HEK293 (cell line): ENCODE measurements around the gene KIF23.

ENCODE experiments used
- CTCF ChIP-seq: fragments of 450-650 bp; formaldehyde crosslinking; IDR thresholded peaks from 2 replicates; pipeline ENCODE4 v1.5.1; 2016; ENCODE audit warnings: missing biosample characterization, missing genetic modification characterization
- MZF1 ChIP-seq: fragments of 450-650 bp; formaldehyde crosslinking; IDR thresholded peaks from 2 replicates; pipeline ENCODE4 v1.5.1; 2017; ENCODE audit warnings: missing biosample characterization, missing genetic modification characterization, borderline replicate concordance
- PATZ1 ChIP-seq: fragments of 450-650 bp; formaldehyde crosslinking; IDR thresholded peaks from 2 replicates; pipeline ENCODE4 v1.5.1; 2016; ENCODE audit warnings: missing biosample characterization, missing genetic modification characterization
- REPIN1 ChIP-seq: fragments of 450-650 bp; formaldehyde crosslinking; IDR thresholded peaks from 2 replicates; pipeline ENCODE4 v1.5.1; 2017; ENCODE audit warnings: missing biosample characterization, missing genetic modification characterization, low read depth
- SP2 ChIP-seq: fragments of 450-650 bp; formaldehyde crosslinking; IDR thresholded peaks from 2 replicates; pipeline ENCODE4 v1.5.1; 2016; ENCODE audit warnings: missing biosample characterization, missing genetic modification characterization
- TCF7L2 ChIP-seq: IDR thresholded peaks from 2 replicates; pipeline ENCODE4 v1.6.1; 2011; ENCODE audit warnings: low read depth, mild to moderate bottlenecking, inconsistent platforms, low read length, moderate library complexity, borderline replicate concordance
- YY1 ChIP-seq: fragments of 450-650 bp; formaldehyde crosslinking; IDR thresholded peaks from 2 replicates; pipeline ENCODE4 v1.5.1; 2018; ENCODE audit warnings: missing biosample characterization, missing genetic modification characterization
- ZFP3 ChIP-seq: fragments of 450-650 bp; formaldehyde crosslinking; IDR thresholded peaks from 2 replicates; pipeline ENCODE4 v1.5.1; 2016; ENCODE audit warnings: low read depth, missing biosample characterization, missing genetic modification characterization
- ZNF274 ChIP-seq, 2 experiments: fragments of 200-500 bp in 1 of 2; fragments of 450-650 bp in 1 of 2; sonication (Bioruptor generic) in 1 of 2; formaldehyde crosslinking in 1 of 2; IDR thresholded peaks; 2 replicates each; pipeline versions ENCODE4 v1.5.1 to v1.6.1; 2014 to 2016; ENCODE audit warnings: borderline replicate concordance in 1 of 2, inconsistent platforms in 1 of 2, low read length in 1 of 2, missing biosample characterization in 1 of 2, missing genetic modification characterization in 1 of 2
- ZNF341 ChIP-seq: fragments of 450-650 bp; formaldehyde crosslinking; IDR thresholded peaks from 2 replicates; pipeline ENCODE4; 2016; ENCODE audit warnings: low read depth, missing biosample characterization, missing genetic modification characterization
- ZNF426 ChIP-seq: fragments of 450-650 bp; formaldehyde crosslinking; IDR thresholded peaks from 2 replicates; pipeline ENCODE4 v1.5.1; 2017; ENCODE audit warnings: missing biosample characterization, missing genetic modification characterization, mild to moderate bottlenecking, inconsistent platforms, moderate library complexity
- ZNF530 ChIP-seq: fragments of 450-650 bp; formaldehyde crosslinking; IDR thresholded peaks from 2 replicates; pipeline ENCODE4 v1.5.1; 2016; ENCODE audit warnings: low read depth, missing biosample characterization, missing genetic modification characterization
- ZNF785 ChIP-seq: fragments of 450-650 bp; formaldehyde crosslinking; IDR thresholded peaks from 2 replicates; pipeline ENCODE4 v1.5.1; 2016; ENCODE audit warnings: missing biosample characterization, missing genetic modification characterization
- TF ChIP-seq, protein P1 (sequence below): fragments of 450-650 bp; formaldehyde crosslinking; IDR thresholded peaks from 2 replicates; pipeline ENCODE4 v1.5.1; 2016; ENCODE audit warnings: missing biosample characterization, missing genetic modification characterization, borderline replicate concordance

DNA sequence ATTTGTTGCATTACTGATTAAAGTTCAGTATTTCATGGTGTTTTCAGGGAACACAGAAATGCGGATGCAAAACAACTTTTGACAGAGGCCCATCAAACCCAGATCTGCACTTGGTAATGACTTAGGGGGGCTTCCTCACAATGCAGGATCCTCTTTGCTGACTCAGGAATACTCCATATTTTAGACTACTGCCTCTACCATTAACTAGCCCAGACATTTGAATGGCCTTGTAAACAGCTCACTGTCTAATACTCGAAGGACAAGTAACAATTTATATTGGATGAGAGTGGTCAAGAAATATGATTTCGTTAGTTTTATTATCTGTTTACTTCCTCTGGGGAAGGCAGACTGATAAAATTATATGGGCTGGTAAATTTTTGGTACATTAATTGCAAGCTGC is 9.0 kb upstream of the KIF23 start:
- no peak for TF ChIP-seq TCF7L2
- no peak for TF ChIP-seq CTCF (tag by site-specific recombination)
- TF ChIP-seq ZNF785 (tag by site-specific recombination), result no peak
- no peak for TF ChIP-seq ZNF530 (tag by site-specific recombination)
- no peak for TF ChIP-seq REPIN1 (tag by site-specific recombination)
- TF ChIP-seq YY1 (tag by site-specific recombination), result no peak
- no peak for TF ChIP-seq ZNF426 (tag by site-specific recombination)
- no peak for TF ChIP-seq ZNF274 (IDR thresholded peaks at IDR 0.05; ENCODE audit: low read length)
- TF ChIP-seq ZNF274 (tag by site-specific recombination; IDR thresholded peaks at IDR 0.05; ENCODE audit: borderline replicate concordance), result no peak
- no peak for TF ChIP-seq ZFP3
- TF ChIP-seq, protein P1, sequence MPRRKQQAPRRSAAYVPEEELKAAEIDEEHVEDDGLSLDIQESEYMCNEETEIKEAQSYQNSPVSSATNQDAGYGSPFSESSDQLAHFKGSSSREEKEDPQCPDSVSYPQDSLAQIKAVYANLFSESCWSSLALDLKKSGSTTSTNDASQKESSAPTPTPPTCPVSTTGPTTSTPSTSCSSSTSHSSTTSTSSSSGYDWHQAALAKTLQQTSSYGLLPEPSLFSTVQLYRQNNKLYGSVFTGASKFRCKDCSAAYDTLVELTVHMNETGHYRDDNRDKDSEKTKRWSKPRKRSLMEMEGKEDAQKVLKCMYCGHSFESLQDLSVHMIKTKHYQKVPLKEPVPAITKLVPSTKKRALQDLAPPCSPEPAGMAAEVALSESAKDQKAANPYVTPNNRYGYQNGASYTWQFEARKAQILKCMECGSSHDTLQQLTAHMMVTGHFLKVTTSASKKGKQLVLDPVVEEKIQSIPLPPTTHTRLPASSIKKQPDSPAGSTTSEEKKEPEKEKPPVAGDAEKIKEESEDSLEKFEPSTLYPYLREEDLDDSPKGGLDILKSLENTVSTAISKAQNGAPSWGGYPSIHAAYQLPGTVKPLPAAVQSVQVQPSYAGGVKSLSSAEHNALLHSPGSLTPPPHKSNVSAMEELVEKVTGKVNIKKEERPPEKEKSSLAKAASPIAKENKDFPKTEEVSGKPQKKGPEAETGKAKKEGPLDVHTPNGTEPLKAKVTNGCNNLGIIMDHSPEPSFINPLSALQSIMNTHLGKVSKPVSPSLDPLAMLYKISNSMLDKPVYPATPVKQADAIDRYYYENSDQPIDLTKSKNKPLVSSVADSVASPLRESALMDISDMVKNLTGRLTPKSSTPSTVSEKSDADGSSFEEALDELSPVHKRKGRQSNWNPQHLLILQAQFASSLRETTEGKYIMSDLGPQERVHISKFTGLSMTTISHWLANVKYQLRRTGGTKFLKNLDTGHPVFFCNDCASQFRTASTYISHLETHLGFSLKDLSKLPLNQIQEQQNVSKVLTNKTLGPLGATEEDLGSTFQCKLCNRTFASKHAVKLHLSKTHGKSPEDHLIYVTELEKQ (tag by site-specific recombination), result no peak
- no peak for TF ChIP-seq SP2 (tag by site-specific recombination)
- no peak for TF ChIP-seq MZF1
- no peak for TF ChIP-seq PATZ1
- TF ChIP-seq ZNF341 (tag by site-specific recombination), result no peak
